CD4-positive, alpha-beta T cell (primary cell): Measurements from ENCODE around the gene TRMT112. TPM values are rescaled to one million over a fixed set of nuclear protein-coding genes. Genes with fewer than 3 reads are reported as not detected.

Experiments used
- ATAC-seq: fragments of 200-7000 bp; cut with Tn5 transposase; one replicate; pipeline ENCODE4 v1.10.0; 2022; ENCODE audit warnings: mild to moderate bottlenecking; ENCODE audit not compliant: poor library complexity
- CTCF ChIA-PET: fragments of 350-600 bp; sonication (Branson Sonifier 250); formaldehyde crosslinking; loops from one replicate; lab custom pipeline; 2021; ENCODE audit warnings: antibody characterized with exemption, inconsistent platforms; lab: Charles Lee
- POLR2A ChIA-PET: fragments of 350-600 bp; sonication (Branson Sonifier 250); formaldehyde crosslinking; loops from one replicate; lab custom pipeline; 2021; ENCODE audit warnings: antibody characterized with exemption, inconsistent platforms; lab: Charles Lee
- DNase-seq, 14 experiments: peaks; one replicate each; pipeline ENCODE4 v3.0.0-alpha.2; 2013 to 2020; ENCODE audit warnings: mixed read lengths in 2 of 14
- H3K27ac ChIP-seq, 2 donors: one replicate each; pipeline versions ENCODE4 v1.5.1 to v1.7.0; 2013; ENCODE audit warnings: low read length in 2 of 2, low read depth in 1 of 2, mild to moderate bottlenecking in 1 of 2
- H3K27me3 ChIP-seq, 2 experiments: 1 replicate in 1 of 2; 2 replicates in 1 of 2; pipeline versions ENCODE4 v1.6.1 to v1.7.0; 2013; ENCODE audit warnings: low read length in 2 of 2, control low read depth in 1 of 2, mild to moderate bottlenecking in 1 of 2, moderate library complexity in 1 of 2; ENCODE audit not compliant: insufficient read depth in 2 of 2, control insufficient read depth in 1 of 2
- H3K36me3 ChIP-seq: one replicate; pipeline ENCODE4 v1.6.1; 2013; ENCODE audit warnings: low read length, control low read depth; ENCODE audit not compliant: insufficient read depth
- H3K4me1 ChIP-seq: one replicate; pipeline ENCODE4 v1.6.1; 2013; ENCODE audit warnings: low read length, control low read depth; ENCODE audit not compliant: insufficient read depth
- H3K4me3 ChIP-seq: one replicate; pipeline ENCODE4 v1.5.1; 2013; ENCODE audit warnings: mild to moderate bottlenecking, low read length, moderate library complexity
- H3K9me3 ChIP-seq, 2 experiments: 1 replicate in 1 of 2; 2 replicates in 1 of 2; pipeline versions ENCODE4 v1.6.1 to v1.7.0; 2013; ENCODE audit warnings: low read length in 2 of 2, mild to moderate bottlenecking in 2 of 2, control low read depth in 1 of 2, moderate library complexity in 1 of 2; ENCODE audit not compliant: control insufficient read depth in 1 of 2, insufficient read depth in 1 of 2
- H3K27ac Mint-ChIP-seq: one replicate; pipeline ENCODE4 v1.8.0; 2020; ENCODE audit warnings: mixed read lengths
- H3K27me3 Mint-ChIP-seq: one replicate; pipeline ENCODE4 v1.8.0; 2021; ENCODE audit warnings: mixed read lengths
- H3K36me3 Mint-ChIP-seq: one replicate; pipeline ENCODE4 v1.8.0; 2021; ENCODE audit warnings: low read depth, mixed read lengths
- H3K4me1 Mint-ChIP-seq: one replicate; pipeline ENCODE4 v1.8.0; 2021; ENCODE audit warnings: low read depth, mixed read lengths
- H3K4me3 Mint-ChIP-seq: one replicate; pipeline ENCODE4 v1.8.0; 2020; ENCODE audit warnings: mild to moderate bottlenecking, mixed read lengths
- H3K9me3 Mint-ChIP-seq: one replicate; pipeline ENCODE4 v1.8.0; 2020; ENCODE audit warnings: mixed read lengths
- intact Hi-C, 2 experiments: fragments of 100-400 bp; cut with DNase I in 1 of 2; cut with micrococcal nuclease in 1 of 2; formaldehyde crosslinking; loops; one replicate each; pipeline versions ENCODE4 v1.15.1 to v1.9.0; 2023 to 2025; cut with DNase I, micrococcal nuclease
- total RNA-seq, 174 experiments: library from RNA in 2 of 174; stranded (reverse) in 2 of 174; gene quantifications; one replicate each; pipeline ENCODE4 v1.2.3 and lab custom pipeline; 2021 to 2026
- TF ChIP-seq, protein P1 (sequence below): fragments of 200-600 bp; IDR thresholded peaks from one replicate; pipeline ENCODE4 v1.8.0; 2022; ENCODE audit warnings: antibody characterized with exemption, mild to moderate bottlenecking

Gene TRMT112
- total RNA-seq, 2 experiments from 2014 or later = 70.5 to 71.4 TPM

GRCh38 chr11:64284048-64284961, 33.1 kb downstream of the TRMT112 start, which contains the start of gene BAD:
Gene BAD, minus strand, starts transcription at chr11:64284665. Its CDS starts 297 bp downstream, at chr11:64284368.
- ATAC-seq (peak; percentile 77), DNase-seq (peak; percentile 87 to 95 (median 91))
- CTCF ChIA-PET = interaction anchor here (0.9 to 5.8 kb wide), 5 partner anchors 13 to 80 kb away, joined by 3 to 36 read pairs (median 20); partner anchors contain the start of genes CATSPERZ and PRDX5
- Mint-ChIP-seq H3K27me3 (no peaks in the 10 kb centered on the region), H3K27ac (peak within 1 kb of the TSS; percentile 97), H3K4me1 (peaks cover 21% of the 10 kb centered on the region), H3K36me3 (peaks cover 5% of the 10 kb centered on the region), H3K4me3 (peak within 1 kb of the TSS; percentile 93), H3K9me3 (no peaks in the 10 kb centered on the region)
- intact Hi-C loops = loop anchor here in 1 of 2 experiments (2.0 kb wide), 1 partner anchor 44 kb away; the partner anchor contains the start of gene FKBP2
- peak within 1 kb of the TSS; percentile 97 for H3K4me3 ChIP-seq
- POLR2A ChIA-PET = interaction anchor here (0.7 to 5.3 kb wide), 18 partner anchors 10 to 1619 kb away, joined by 3 to 125 read pairs (median 6); partner anchors contain the start of genes C11orf98, CATSPERZ, CSKMT and ESRRA
- TF ChIP-seq, protein P1, sequence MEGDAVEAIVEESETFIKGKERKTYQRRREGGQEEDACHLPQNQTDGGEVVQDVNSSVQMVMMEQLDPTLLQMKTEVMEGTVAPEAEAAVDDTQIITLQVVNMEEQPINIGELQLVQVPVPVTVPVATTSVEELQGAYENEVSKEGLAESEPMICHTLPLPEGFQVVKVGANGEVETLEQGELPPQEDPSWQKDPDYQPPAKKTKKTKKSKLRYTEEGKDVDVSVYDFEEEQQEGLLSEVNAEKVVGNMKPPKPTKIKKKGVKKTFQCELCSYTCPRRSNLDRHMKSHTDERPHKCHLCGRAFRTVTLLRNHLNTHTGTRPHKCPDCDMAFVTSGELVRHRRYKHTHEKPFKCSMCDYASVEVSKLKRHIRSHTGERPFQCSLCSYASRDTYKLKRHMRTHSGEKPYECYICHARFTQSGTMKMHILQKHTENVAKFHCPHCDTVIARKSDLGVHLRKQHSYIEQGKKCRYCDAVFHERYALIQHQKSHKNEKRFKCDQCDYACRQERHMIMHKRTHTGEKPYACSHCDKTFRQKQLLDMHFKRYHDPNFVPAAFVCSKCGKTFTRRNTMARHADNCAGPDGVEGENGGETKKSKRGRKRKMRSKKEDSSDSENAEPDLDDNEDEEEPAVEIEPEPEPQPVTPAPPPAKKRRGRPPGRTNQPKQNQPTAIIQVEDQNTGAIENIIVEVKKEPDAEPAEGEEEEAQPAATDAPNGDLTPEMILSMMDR = no peak
- peak within 1 kb of the TSS; percentile 99 to 100 for H3K27ac ChIP-seq
- peaks cover 37% of the 10 kb centered on the region for H3K4me1 ChIP-seq
- no peaks in the 10 kb centered on the region for H3K9me3 ChIP-seq
- H3K36me3 ChIP-seq = peaks cover 13% of the 10 kb centered on the region
- H3K27me3 ChIP-seq = no peaks in the 10 kb centered on the region

- intact Hi-C loops = no loop called here
- DNase-seq (no peak), ATAC-seq (no peak)
- no peaks in the 10 kb centered on the region for H3K9me3 Mint-ChIP-seq
- ChIA-PET CTCF (interaction anchor here (1.2 to 5.8 kb wide), 4 partner anchors 12 to 460 kb away, joined by 3 to 36 read pairs (median 14); partner anchors contain the start of gene CATSPERZ), POLR2A (interaction anchor here (1.1 to 5.3 kb wide), 2 partner anchors 13 to 77 kb away, joined by 3 to 125 read pairs; partner anchors contain the start of gene FERMT3)
- TF ChIP-seq, protein P1 = no peak
- H3K4me3 Mint-ChIP-seq = peak overlapping the region; percentile 74
- no peak overlapping the region for H3K27ac ChIP-seq
- H3K36me3 Mint-ChIP-seq = peaks cover 11% of the 10 kb centered on the region
- peaks cover 37% of the 10 kb centered on the region for H3K4me1 ChIP-seq
- H3K27ac Mint-ChIP-seq = peak overlapping the region; percentile 97
- H3K27me3 ChIP-seq = no peaks in the 10 kb centered on the region
- peaks cover 19% of the 10 kb centered on the region for H3K36me3 ChIP-seq
- no peaks in the 10 kb centered on the region for H3K9me3 ChIP-seq
- H3K27me3 Mint-ChIP-seq = no peaks in the 10 kb centered on the region
- H3K4me3 ChIP-seq = no peak overlapping the region
- H3K4me1 Mint-ChIP-seq = peaks cover 21% of the 10 kb centered on the region
These were observed 34.3 kb downstream of the TRMT112 start for GRCh38 chr11:64283092-64283491.

- DNase-seq (no peak), ATAC-seq (no peak)
- no peaks in the 10 kb centered on the region for H3K9me3 ChIP-seq
- POLR2A ChIA-PET = interaction anchor here (1.1 to 5.3 kb wide), 2 partner anchors 12 to 76 kb away, joined by 3 to 125 read pairs; partner anchors contain the start of gene FERMT3
- no peaks in the 10 kb centered on the region for H3K27me3 Mint-ChIP-seq
- CTCF ChIA-PET = interaction anchor here (1.2 to 5.8 kb wide), 3 partner anchors 11 to 461 kb away, joined by 3 to 36 read pairs (median 7); no protein-coding TSS in a partner anchor
- H3K27ac Mint-ChIP-seq = no peak overlapping the region
- H3K27ac ChIP-seq = no peak overlapping the region
- H3K4me3 Mint-ChIP-seq = peak overlapping the region; percentile 45
- no peak overlapping the region for H3K4me3 ChIP-seq
- H3K36me3 Mint-ChIP-seq = peaks cover 11% of the 10 kb centered on the region
- TF ChIP-seq, protein P1 = no peak
- H3K4me1 ChIP-seq = peaks cover 34% of the 10 kb centered on the region
- intact Hi-C loops = no loop called here
- H3K36me3 ChIP-seq = peaks cover 19% of the 10 kb centered on the region
- H3K27me3 ChIP-seq = no peaks in the 10 kb centered on the region
- H3K9me3 Mint-ChIP-seq = no peaks in the 10 kb centered on the region
- peaks cover 21% of the 10 kb centered on the region for H3K4me1 Mint-ChIP-seq
These were observed 35.2 kb downstream of the TRMT112 start for GRCh38 chr11:64281957-64282770.
